Choroid plexus epithelial cell (primary cell): ENCODE results near the gene KCTD21.
A peak's percentile ranks its signal among the peaks of the same experiment; 100 is the strongest.

Experiments
- DNase-seq: peaks from one replicate; pipeline ENCODE4 v3.0.0-alpha.2; 2010; ENCODE audit warnings: low read depth
- H3K4me3 ChIP-seq: 2 replicates; pipeline ENCODE4 v1.5.1; 2011; ENCODE audit warnings: low read depth, mild to moderate bottlenecking, control low read depth, low read length, moderate library complexity
- CTCF ChIP-seq: conservative IDR thresholded peaks from 2 replicates; pipeline ENCODE4 v1.5.1; 2011; ENCODE audit warnings: low read depth, mild to moderate bottlenecking, control low read depth, inconsistent platforms, low read length, moderate library complexity

The KCTD21 gene

GRCh38 chr11:78170874-78171549 lies 17.4 kb downstream of the KCTD21 start:
- H3K4me3 ChIP-seq, result no peak overlapping the region
- TF ChIP-seq CTCF, result no peak
- DNase-seq, result peak; percentile 23

GRCh38 chr11:78170413-78170812 lies 18.0 kb downstream of the KCTD21 start:
- H3K4me3 ChIP-seq, result no peak overlapping the region
- DNase-seq, result no peak
- TF ChIP-seq CTCF, result no peak

GRCh38 chr11:78168539-78169477 lies 19.6 kb downstream of the KCTD21 start:
- H3K4me3 ChIP-seq, result no peak overlapping the region
- peak; percentile 96 for DNase-seq
- TF ChIP-seq CTCF, result no peak

- no peak for TF ChIP-seq CTCF
- DNase-seq, result no peak
- H3K4me3 ChIP-seq, result no peak overlapping the region
These were observed 21.5 kb downstream of the KCTD21 start for GRCh38 chr11:78166855-78167469.

GRCh38 chr11:78164471-78164870 lies 24.0 kb downstream of the KCTD21 start:
- no peak for TF ChIP-seq CTCF
- no peak for DNase-seq

GRCh38 chr11:78163828-78164227 lies 24.6 kb downstream of the KCTD21 start:
- TF ChIP-seq CTCF, result no peak
- no peak for DNase-seq
- no peak overlapping the region for H3K4me3 ChIP-seq

More at GRCh38 chr11:78164471-78164870, 24.0 kb downstream of the KCTD21 start:
- no peak overlapping the region for H3K4me3 ChIP-seq
